CD4-positive, alpha-beta T cell treated with Interleukin-12 subunit alpha and Interleukin-12 subunit beta, for 1 hour (primary cell): ENCODE data around the gene BRAF.
A peak's percentile ranks its signal among the peaks of the same experiment; 100 is the strongest.
"Not testable (repeated sequence)": the region's sequence is repeated elsewhere in the genome, so short reads cannot be mapped to it uniquely, and the experiment has no call there.

Experiments
- DNase-seq: peaks from one replicate; pipeline ENCODE4 v3.0.0-alpha.2; 2020

Gene BRAF

GRCh38 chr7:140917258-140917657 lies 7.5 kb downstream of the BRAF start:
- DNase-seq: no peak

DNA sequence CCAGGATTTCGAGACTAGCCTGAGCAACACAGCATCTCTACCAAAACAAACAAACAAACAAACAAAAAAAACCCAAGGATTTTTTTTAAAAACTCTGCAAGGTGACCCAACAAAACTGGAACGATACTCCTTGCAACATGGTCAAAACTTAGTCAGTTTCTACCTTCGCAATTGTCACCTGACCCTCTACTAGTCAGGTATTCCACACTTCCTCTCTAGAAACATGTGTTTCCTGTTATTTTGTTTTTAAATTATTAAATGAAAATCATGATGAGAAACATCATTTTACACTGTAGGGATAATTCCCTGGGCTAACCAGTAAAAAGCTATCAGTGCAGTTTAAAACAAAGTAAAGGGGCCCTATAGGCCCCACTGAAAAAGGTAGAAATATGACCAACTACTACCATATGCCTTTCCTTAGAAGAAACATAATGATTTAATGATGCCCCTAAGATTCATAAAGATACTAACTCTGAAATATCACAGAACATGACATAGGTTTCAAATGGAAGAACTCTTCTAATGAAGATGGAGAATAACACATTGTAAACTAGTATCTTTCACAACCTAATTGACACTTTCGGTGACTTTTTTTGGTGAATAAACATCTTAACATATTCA lies 8.7 kb downstream of the BRAF start:
- DNase-seq: no peak

GRCh38 chr7:140914083-140914482 lies 10.6 kb downstream of the BRAF start:
- DNase-seq: no peak

GRCh38 chr7:140913596-140913928 lies 11.2 kb downstream of the BRAF start:
- DNase-seq: not testable (repeated sequence)

- DNase-seq: no peak
Observed at GRCh38 chr7:140911746-140912145, 13.0 kb downstream of the BRAF start.

DNA sequence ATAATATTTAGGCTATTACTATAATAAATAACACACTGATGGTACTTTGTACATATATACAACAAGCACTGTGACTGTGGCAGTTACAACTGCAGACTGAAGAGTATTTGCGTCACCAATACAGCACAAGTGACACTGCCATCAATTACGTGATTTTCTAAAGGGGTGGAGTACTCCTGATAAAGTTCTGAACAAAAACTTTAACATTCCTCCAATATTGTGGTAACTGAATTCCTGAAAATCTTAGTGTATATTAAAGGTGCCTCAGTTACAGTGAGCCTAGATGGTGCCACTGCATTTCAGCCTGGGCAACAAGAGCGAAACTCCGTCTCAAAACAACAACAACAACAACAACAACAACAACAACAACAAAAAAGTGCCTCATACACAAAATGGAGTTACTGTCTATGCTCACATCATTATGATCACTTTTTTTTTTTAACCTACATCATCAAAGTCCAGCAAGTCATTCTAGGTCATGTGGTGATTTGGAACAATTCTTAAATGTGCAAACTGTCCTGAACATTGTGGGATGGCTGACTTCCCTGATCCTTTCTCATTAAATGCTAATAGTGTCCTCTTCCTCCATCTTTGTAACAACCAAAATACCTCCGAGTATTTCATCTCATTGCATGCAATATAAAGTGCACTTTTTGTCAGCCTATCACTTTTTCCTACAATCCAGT lies 15.1 kb downstream of the BRAF start:
- DNase-seq: no peak

- DNase-seq: no peak
Observed at GRCh38 chr7:140908361-140908760, 16.4 kb downstream of the BRAF start.

GRCh38 chr7:140903741-140904480 lies 20.8 kb downstream of the BRAF start:
- no peak for DNase-seq

- peak; percentile 33 for DNase-seq
Observed at GRCh38 chr7:140902303-140902953, 22.3 kb downstream of the BRAF start.

DNA sequence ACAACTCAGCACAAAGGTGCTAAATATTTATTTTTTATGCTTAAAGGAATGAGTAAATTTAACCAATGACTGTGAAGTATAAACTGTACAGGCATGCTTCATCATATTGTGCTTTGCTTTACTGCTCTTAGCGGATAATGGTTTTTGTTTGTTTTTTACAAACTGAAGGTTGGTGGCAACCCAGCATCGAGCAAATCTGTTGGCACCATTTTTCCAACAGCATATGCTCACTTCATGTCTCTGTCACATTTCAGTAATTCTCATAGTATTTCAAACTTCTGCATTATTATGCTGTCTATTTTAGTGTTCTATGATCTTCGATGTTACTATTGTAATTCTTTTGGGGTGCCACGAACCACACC lies 22.8 kb downstream of the BRAF start:
- DNase-seq: no peak

DNA sequence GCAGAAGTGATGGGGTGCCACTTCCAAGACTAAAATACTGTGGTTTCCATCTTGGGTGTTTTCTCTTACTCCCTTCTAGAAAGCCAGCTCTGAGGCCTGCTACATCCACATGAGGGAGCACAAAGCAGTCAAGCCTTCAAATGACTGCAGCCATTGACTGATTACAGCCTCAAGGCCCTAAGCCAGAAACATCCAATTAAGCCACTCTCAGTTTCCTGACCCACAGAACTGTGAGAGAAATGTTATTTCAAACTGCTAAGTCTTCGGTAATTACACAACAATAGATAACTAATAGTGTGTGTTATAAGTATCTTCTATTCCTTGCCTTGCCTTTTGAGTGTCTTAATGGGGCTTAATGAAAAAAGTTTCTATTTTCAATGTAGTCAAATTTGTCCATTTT lies 24.8 kb downstream of the BRAF start:
- no peak for DNase-seq

DNA sequence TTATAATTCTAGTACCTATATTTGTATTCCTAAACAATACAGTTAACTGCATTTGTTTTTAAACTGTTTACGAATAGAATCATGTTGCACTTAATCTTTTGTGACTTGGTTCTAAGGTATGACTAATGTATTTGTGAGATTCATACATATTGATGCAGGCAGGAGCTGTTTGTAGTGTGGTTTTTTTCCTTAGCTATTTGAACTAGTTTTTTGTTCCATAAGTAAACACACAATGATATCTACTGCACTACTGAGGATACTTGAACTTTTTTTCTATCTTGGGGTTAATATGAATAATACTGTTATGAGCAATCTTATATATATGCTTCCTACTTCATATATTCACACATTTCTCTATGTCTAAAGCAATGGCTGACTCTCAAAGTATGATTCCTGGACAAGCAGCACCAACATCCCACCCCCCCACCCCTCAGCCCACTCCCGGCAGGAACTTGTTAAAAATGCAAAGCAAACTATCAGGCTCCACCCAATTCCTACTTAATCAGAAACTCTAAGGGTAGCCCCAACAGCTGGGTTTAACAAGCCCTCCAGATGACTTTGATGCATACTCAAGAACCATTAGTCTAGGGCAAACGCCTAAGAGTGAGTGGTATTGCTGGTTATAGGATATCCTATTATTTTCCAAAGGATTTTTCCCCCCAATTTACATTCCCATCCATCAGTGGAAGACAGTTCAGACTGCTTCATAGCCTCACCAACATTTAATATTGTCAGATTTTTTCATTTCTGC lies 25.8 kb downstream of the BRAF start:
- no peak for DNase-seq

DNA sequence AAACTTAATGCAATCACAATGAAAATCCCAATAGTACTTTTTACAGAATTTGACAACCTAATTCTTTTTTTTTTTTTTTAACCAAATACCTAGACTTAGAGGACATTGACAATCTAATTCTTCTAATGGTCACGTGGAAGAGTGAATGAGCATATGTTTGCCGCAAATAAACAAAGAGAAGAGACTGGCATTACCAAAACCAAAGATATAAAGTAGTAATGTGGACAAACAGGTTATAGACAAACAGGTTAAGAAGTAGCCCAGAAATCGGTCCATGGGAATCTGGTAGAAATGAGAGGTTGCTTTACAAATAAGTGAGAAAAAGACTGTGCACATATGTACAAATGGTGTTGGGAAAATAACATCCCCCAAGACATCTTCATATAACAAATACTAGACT lies 27.7 kb downstream of the BRAF start:
- DNase-seq: no peak

- DNase-seq: no peak
Observed at GRCh38 chr7:140889645-140890044, 35.1 kb downstream of the BRAF start.

DNA sequence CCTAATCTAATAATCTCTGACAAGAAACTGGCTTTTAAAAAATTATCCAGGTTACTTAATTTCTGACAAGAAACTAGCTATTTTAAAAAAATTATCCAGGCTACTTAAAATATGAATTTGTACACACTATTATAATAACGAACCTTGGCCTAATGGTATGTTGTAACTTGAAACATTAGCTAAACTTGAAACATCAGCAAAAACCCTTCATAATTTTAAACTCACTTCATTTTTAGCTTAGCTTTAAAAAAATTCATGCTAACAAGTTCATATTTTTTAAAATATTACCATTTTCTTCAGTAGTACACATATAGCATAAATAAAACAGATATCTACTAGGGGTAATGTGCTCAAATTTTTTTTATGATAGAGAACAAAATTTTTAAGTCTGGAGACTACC lies 35.6 kb downstream of the BRAF start:
- DNase-seq: no peak

DNA sequence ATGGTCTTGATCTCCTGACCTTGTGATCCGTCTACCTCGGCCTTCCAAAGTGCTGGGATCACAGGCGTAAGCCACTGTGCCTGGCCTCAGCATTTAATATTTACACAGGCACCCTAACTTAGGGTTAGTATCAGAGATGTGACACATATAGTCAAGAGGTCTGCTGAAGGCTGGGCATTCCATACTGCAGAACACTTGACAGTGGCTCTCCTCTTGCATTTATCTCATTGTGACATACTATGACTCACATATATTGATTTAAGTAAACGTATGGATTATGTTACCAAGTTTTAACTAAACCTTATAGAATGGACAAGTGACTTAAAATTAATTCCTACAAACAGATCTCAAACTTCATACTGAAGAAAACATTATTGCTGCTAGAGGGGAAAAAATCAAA lies 36.6 kb downstream of the BRAF start:
- no peak for DNase-seq

- no peak for DNase-seq
Observed at GRCh38 chr7:140885735-140886334, 38.9 kb downstream of the BRAF start.

- DNase-seq: no peak
Observed at GRCh38 chr7:140883378-140883777, 41.4 kb downstream of the BRAF start.

DNA sequence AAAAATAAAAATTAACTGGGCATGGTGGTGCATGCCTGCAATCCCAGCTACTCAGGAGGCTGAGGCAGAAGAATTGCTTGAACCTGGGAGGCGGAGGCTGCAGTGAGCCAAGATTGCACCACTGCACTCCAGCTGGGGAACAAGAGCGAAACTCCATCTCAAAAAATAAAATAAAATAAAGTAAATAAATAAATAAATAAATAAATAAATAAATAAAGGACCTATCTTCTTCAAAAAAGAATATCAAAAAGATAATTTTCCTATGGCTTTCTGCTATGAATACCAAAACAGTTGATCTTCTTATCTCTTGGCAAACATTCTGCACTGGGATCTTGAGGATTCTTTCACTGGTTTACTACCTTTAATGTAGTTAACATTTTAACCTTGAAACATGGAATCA lies 41.9 kb downstream of the BRAF start:
- DNase-seq: not testable (repeated sequence)

DNA sequence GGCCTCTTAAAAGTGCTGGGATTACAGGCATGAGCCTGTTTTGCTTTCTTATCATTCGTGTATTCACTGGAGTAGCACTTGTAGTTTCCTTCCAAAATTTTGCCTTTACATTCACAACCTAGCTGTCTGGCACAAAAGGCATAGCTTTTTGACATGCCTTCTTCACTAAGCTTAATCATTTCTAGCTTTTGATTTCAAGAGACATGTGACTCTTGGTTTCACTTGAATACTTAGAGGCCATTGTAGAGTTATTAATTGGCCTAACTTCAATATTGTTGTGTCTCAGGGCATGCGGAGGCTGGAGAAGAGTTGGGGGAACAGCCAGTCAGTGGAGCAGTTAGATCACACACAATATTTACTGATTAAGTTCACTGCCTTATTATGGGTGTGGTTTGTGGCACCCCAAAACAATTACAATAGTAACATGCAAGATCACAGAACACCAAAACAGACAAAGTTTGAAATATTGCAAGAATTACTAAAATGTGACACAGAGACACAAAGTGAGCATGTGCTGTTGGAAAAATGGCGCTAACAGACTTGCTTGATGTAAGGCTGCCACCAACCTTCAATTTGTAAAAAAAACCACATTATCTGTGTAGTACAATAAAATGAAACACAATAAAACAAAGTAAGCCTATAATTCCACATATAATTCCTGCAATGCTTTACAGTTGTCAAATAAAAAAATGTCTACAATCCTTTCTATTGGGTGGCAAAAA lies 43.1 kb downstream of the BRAF start:
- DNase-seq: no peak

DNA sequence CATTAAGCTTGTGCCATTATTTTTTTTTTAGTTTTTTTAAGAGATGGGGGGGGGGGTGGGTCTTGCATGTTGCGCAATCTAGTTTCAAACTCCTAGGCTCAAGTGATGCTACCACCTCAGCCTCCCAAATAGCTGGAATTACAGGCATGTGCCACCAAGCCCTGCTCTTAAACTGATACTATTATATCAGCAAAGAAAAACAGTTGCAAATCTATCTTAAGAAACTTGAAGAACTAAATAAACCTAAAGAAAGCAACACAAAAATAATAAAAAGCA lies 47.5 kb downstream of the BRAF start:
- DNase-seq: no peak

- DNase-seq: no peak
Observed at GRCh38 chr7:140876519-140877248, 48.0 kb downstream of the BRAF start.
